GM21367 (cell line): ENCODE results near the gene CEP97.
"Not testable (repeated sequence)": the region's sequence is repeated elsewhere in the genome, so short reads cannot be mapped to it uniquely, and the experiment has no call there.

Experiments used
- ATAC-seq: cut with Tn5 transposase; IDR thresholded peaks from one replicate; pipeline ENCODE4 v1.9.1; 2021; ENCODE audit not compliant: unreplicated experiment

CEP97 gene

DNA sequence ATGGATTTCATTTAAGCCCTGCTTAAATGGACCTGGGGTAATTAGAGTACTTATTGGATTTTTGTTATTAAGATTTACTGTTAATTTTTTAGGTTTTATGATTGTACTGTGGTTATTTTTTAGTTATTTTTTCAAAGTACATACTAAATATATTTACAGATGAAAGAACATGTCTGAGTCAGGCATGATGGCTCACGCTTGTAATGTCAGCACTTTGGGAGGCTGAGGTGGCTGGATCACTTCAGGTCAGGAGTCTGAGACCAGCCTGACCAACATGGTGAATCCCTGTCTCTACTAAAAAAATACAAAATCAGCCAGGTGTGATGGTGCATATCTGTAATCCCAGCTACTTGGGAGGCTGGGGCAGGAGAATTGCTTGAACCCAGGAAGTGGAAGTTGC lies 21.7 kb upstream of the CEP97 start:
- no peak for ATAC-seq

DNA sequence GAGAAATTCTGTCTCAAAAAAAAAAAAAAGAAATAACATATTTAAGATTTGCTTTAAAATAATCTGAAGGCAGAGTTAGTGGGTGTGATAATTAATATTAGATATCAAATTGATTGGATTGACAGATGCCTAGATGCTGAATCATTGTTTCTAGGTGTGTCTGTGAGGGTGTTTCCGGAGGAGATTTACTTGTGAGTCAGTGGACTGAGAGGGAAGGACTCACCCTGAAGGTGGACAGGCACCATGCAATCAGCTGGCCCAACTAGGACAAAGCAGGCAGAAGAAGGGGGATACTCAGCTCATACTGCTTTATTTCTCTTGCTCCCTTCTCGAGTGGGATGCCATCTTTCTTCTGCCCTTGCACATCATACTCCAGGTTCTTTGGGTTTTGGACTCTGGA lies 21.2 kb upstream of the CEP97 start:
- ATAC-seq, result no peak

DNA sequence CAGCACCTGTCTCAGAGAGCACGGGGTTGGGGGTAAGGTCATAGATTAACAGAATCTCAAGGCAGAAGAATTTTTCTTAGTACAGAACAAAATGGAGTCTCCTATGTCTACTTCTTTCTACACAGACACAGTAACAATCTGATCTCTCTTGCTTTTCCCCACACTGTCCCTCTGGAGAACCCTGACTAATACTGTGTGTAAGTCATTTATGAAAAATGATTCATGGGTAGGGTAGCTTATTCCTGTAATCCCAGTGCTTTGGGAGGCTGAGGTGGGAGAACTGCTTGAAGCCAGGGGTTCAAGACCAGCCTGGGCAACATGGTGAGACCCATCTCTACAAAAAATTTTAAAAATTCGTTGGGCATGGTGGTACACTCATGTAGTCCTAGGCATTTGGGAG lies 19.8 kb upstream of the CEP97 start:
- not testable (repeated sequence) for ATAC-seq

DNA sequence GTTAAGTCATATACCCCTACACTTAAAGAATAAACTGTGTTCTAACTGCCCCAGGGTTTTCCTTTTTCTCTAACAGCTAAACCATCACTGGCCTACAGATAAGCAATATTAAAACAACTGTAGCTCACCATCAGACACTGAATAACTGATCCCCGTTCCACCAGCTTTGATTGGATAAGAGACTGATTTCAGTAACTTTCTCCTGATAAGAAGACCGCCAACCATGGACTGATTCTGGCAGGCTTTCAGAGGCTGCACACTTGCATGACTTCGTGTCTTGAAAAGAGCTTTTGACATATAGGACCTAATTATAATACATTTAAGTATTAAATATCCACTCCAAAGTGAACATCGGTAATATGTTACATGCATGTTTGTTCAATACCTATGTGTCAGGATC lies 15.3 kb upstream of the CEP97 start:
- no peak for ATAC-seq

DNA sequence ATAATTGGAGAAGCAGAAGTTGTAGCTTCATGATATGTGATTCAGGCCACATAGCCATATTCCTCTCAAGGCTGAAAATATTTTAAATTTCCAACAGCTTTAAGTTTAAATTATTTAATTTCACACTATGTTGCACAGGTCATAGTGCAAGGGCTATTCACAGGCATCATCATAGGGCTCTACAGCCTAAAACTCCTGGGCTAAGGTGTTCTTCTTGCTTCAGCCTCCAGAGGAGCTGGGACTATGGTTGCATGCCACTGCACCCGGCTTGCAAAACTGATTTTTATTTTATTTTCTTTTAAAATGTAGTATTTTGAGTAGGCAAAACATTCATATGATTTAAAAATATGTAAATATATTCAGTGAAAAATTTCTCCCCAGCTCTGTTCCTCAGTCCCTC lies 6.0 kb upstream of the CEP97 start:
- ATAC-seq, result no peak

DNA sequence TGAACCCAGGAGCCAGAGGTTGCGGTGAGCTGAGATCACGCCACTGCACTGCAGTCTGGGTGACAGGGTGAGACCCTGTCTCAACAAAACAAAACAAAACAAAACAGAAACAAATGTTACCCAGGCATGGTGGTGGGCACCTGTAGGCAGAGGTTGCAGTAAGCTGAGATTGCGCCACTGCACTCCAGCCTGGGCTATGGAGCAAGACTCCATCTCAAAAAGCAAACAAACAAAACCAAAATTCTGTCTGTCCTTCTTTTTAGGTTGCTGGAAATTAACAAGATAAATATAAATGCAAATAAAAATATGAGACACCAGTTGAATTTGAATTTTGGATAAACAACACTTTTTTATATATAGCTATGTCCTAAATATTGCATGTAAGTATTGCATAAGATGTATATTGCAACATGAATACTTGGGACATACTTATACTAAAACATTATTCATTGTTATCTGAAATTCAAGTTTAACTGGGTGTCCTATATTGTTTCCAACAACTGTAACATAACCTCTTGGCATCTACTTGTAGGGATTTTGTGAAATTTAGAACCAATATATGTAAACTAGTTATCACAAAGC lies 4.7 kb upstream of the CEP97 start:
- ATAC-seq, result no peak

DNA sequence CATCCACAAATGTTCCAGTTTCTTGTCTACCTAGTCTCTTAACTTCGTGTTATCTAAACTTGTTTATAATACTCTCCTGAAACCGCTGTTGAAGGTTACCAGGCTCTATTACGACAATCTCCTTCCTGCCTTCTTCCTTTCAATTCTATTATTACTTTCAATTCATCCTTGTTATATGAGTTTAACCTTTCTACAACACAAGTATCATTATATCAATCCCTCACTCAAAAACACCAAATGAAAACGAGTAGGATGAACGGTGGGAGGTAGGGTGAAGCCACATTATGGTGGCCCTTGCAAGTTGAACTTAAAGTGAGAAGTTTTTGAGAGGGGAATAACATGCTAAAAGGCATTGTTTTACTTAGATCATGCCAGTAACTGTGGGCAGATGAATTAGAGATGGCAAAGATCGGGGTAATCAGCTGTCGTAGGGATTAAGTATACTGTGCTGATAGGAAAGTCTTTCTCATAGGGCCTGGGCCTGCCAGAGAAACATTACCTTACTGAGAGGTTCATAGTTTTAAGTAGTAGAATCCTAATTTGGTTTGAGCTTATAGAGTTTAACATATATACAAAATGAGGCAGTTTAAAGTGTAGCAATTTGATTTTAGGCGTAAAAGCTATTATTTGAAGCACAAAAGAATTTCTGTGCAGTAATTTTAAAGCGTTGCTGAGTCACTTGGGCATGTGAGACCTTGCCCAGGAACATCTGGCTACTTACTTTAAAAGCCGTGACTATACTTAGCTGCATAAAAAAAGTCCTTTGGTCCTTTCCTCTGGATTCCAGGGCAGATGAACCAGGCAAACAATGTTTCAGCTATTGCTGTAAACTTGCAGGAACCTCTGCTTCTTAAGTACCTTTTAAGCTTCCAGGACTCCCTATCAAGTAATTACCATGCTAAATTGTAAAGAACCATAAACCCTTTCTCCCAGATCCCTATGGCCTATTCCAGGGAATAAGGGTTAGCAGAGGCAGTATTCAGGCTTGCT lies 3.3 kb upstream of the CEP97 start:
- ATAC-seq, result no peak

DNA sequence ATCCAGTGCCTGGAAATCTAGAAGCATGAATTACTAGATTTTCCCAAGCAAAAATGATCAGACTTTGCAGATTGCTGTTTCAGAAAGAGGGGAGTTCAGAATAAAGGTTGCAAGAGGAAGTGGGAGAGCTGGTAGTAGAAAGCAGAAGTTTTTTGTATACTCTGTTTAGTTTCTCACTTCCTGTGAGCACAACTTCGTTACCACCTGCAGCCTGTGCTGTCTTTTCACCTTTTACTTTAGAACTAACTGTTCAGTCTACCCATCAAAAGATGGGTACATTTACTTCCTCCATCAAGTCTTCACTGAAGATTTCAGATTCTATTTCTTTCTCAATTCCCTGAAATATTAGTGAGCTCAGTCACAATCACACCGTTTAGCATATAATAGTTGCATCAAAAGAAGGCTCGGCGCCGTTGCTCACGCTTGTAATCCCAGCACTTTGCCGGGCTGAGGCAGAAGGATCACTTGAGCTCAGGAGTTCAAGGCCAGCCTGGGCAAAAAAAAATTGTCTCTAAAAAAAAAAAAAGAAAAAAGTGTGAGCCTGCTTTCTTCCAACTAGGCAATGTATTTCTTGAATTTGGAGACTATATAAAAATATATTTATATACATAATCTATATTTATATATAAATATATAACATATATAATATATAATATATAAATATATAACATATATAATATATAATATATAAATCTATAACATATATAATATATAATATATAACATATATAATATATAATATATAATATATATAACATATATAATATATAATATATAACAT lies 1.8 kb upstream of the CEP97 start:
- ATAC-seq, result peak; percentile 50

DNA sequence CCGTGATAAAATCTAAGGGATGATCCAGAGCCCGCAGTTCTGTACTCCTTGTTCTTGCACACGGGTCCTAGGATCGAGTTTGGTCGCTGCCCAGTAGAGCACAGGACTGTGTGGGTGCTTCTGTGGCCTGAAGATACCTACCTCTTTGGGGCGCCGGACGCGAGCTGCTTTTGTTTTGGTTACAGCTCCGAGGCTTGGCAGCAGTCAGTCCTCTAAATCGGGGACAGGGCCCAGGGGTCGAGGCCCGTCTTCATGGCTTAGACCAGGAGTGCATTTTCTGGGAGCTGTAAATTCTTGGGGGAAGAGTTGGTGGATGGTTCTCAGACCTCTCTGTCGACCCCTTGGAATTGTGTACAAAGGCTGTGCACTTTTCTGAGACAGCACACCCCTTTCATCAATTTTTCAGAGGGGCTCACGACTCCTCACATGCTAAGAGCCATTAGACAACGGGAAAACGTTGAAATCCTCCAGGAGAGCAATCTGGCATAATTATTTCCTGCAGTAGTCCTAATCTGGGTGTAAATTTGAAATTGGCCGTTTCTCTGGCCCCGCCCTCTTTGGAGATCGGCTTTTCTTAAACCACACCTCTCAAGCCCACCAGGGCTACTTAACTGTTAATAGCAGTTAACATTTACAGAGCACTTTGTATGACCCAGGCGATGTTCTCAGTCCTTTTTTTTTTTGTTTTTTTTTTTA lies 928 bp downstream of the CEP97 start:
- peak; percentile 10 for ATAC-seq

DNA sequence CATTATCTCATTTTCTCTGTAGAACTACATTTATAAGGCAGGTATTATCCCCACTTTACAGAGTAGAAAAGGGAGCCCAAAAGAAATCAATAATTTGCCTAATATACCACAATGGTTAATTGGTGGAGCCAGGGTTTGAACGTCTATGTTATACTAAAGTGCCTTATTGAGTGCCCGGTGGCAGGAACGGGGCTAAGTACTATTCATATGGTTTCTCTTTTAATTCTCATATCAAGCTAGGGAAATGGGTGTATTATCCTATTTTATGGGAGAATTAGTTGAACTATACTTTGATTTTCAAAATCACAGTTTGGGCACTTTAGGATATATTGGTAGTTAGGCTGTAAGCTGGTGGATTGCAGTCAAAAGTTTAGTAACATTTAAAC lies 1.5 kb downstream of the CEP97 start:
- no peak for ATAC-seq

DNA sequence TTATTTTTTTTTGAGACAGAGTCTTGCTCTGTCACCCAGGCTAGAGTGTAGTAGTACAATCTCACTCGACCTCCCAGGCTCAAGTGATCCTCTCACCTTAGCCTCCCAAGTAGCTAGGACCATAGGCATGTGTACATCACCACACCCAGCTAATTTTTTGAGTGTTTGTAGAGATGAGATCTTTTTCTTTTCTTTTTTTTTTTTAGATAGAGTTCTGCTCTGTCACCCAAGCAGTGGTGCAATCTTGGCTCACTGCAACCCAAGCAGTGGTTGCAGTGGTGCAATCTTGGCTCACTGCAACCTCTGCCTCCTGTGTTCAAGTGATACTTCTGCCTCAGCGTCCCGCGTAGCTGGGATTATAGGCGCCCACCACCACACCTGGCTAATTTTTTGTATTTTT lies 5.2 kb downstream of the CEP97 start:
- no peak for ATAC-seq

DNA sequence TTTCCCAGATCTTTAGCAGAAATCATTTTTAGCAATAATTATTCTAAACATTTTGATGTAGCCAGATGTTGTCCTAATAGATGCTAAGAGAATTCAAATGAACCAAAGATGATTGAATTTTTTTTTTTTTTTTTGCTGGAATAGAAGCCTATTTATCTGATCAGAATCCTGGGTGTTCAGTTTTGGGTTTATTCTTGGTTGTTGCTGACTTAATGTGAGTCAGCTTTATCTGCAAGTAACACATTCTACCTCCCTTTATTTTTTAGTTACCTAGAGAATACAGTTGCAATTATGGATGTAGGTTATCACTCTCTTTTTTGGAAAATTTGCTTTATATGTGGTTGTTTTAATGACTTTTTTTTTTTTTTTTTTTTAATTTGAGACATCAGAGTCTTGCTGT lies 6.4 kb downstream of the CEP97 start:
- no peak for ATAC-seq

DNA sequence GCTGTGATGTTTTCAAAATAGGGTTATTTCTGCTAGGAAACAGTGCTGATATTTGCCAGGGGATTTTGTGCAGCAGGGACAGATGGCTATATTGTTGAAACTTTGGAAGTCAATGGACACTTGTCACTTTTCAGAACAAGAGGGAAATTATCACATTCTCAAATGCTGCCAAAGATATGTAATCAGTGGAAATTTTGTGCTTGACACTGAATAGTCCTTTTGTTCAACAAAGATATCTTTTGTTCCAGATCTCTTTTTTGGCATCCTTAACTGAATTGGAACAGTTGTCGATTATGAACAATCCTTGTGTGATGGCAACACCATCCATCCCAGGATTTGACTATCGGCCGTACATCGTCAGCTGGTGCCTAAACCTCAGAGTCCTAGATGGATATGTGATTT lies 7.8 kb downstream of the CEP97 start:
- no peak for ATAC-seq

DNA sequence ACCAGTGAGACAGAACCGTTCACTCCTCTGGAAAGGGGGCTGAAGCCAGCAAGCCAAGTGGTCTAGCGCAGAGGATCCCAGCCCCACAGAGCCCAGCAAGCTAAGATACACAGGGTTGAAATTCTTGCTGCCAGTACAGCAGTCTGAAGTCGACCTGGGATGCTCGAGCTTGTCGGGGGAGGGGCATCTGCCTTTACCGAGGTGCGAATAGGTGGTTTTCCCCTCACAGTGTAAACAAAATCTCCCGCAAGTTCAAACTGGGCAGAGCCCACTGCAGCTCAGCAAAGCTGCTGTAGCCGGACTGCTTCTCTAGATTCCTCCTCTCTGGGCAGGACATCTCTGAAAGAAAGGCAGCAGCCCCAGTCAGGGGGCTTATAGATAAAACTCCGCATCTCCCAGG lies 11.4 kb downstream of the CEP97 start:
- no peak for ATAC-seq

DNA sequence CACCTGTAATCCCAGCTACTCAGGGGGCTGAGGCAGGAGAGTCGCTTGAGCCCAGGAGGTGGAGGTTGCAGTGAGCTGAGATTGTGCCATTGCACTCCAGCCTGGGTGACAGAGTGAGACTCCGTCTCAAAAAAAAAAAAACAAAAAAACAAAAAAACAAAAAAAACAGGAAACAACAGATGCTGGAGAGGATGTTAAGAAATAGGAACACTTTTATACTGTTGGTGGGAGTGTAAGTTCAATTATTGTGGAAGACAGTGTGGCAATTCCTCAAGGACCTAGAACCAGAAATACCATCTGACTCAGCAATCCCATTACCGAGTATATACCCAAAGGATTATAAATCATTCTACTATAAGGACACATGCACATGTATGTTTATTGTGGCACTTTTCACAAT lies 17.5 kb downstream of the CEP97 start:
- ATAC-seq, result not testable (repeated sequence)

DNA sequence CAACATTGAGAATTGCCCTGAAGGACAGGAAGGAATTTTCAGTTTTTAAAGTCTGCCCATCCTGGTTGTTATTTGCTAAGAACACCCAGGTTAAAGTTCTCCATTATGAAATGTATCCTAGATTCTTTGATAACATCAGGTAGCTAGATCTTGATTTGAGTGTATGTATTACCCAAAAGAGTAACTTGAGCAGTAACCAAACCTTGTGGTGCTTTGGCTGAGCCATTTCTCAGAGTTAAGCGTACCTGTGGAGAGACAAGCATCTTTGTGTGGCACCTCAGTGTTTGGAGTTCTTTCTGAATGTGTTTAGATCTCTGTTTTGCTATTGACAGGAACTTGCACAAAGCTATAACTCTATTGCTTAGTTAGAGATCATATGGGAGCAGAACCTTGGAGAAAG lies 20.4 kb downstream of the CEP97 start:
- ATAC-seq, result no peak

DNA sequence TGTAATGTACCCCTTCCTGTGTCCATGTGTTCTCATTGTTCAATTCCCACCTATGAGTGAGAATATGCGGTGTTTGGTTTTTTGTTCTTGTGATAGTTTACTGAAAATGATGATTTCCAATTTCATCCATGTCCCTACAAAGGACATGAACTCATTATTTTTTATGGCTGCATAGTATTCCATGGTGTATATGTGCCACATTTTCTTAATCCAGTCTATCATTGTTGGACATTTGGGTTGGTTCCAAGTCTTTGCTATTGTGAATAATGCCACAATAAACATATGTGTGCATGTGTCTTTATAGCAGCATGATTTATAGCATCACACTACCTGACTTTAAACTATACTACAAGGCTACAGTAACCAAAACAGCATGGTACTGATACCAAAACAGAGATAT lies 21.5 kb downstream of the CEP97 start:
- not testable (repeated sequence) for ATAC-seq

DNA sequence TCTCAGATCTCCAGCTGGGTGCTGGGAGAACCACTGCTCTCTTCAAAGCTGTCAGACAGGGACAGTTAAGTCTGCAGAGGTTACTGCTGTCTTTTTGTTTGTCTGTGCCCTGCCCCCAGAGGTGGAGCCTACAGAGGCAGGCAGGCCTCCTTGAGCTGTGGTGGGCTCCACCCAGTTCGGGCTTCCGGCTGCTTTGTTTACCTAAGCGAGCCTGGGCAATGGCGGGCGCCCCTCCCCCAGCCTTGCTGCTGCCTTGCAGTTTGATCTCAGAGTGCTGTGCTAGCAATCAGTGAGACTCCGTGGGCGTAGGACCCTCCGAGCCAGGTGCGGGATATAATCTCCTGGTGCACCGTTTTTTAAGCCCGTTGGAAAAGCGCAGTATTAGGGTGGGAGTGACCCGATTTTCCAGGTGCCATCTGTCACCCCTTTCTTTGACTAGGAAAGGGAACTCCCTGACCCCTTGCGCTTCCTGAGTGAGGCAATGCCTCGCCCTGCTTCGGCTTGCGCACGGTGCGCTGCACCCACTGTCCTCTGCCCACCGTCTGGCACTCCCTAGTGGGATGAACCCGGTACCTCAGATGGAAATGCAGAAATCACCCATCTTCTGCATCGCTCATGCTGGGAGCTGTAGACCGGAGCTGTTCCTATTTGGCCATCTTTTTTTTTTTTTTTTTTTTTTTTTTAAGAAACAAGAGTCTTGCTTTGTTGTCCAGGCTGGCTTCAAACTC lies 29.1 kb downstream of the CEP97 start:
- not testable (repeated sequence) for ATAC-seq

DNA sequence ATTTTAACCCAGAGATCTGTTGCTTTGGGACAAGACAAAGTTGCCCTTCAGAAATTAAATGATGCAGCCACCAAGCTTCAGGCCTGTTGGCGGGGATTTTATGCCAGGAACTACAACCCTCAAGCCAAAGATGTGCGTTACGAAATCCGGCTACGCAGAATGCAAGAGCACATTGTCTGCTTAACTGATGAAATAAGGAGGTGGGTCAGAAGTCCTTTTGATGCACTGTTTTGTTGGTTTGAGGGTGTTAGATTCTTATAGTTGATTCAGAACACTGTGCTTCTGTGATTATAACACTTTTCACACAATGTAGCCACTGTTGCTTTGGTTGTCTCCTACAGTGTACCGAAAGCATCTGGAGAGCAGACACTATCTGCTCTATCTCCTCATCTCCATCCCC lies 33.8 kb downstream of the CEP97 start:
- ATAC-seq, result no peak

DNA sequence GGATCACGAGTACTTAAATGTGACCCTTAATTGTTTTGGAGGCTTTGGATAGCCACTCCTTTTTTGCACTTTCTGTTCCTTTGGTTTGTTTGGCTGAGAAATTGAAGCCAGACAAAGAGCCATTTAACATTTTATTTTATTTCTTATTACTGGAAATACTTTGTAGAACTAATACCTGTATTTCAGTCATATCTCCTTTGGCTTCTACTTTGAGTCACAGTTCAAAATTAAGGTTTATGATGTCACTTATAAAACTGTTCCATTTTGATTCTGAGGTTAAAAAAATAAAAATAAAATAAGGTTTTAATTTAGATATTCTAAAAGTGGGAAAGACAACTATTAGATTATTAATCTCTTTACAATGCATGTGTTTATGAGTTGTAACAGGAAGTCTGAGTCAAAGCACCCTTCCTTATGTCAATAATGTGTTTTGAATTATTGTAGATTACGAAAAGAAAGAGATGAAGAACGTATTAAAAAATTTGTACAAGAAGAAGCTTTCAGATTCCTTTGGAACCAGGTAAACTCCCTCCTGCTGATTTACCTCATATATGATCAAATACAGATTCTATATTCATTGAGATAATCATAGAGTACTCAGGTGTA lies 37.7 kb downstream of the CEP97 start:
- ATAC-seq, result no peak
